Type B pancreatic cell (in vitro differentiated cells): Measurements from ENCODE around the gene EIPR1. TPM values are rescaled to one million over a fixed set of nuclear protein-coding genes. Genes with fewer than 3 reads are reported as not detected.

Source experiments
- DNase-seq: peaks from one replicate; pipeline ENCODE4 v3.0.0; 2021; ENCODE audit warnings: mixed read lengths; ENCODE audit not compliant: unreplicated experiment; ENCODE audit errors: extremely low spot score
- H3K27ac Mint-ChIP-seq: 2 replicates; pipeline ENCODE4 v1.8.0; 2021; ENCODE audit warnings: mild to moderate bottlenecking, mixed read lengths
- H3K27me3 Mint-ChIP-seq: 2 replicates; pipeline ENCODE4 v1.8.0; 2021; ENCODE audit warnings: mixed read lengths
- H3K36me3 Mint-ChIP-seq: 2 replicates; pipeline ENCODE4 v1.8.0; 2021; ENCODE audit warnings: mixed read lengths
- H3K4me1 Mint-ChIP-seq: one replicate; pipeline ENCODE4 v1.8.0; 2021; ENCODE audit warnings: mixed read lengths; ENCODE audit not compliant: unreplicated experiment
- H3K4me3 Mint-ChIP-seq: 2 replicates; pipeline ENCODE4 v1.8.0; 2021; ENCODE audit warnings: mild to moderate bottlenecking, mixed read lengths
- H3K9me3 Mint-ChIP-seq: 2 replicates; pipeline ENCODE4 v1.8.0; 2021; ENCODE audit warnings: mixed read lengths
- total RNA-seq: library from RNA; stranded (reverse); gene quantifications from 2 replicates; pipeline ENCODE4 v1.2.1, GENCODE V29; 2021; ENCODE audit warnings: low replicate concordance
- TF ChIP-seq, protein P1 (sequence below): fragments of 200-600 bp; sonication (generic); conservative IDR thresholded peaks from 2 replicates; pipeline ENCODE4 v1.5.0; 2021; ENCODE audit warnings: antibody characterized with exemption, mild to moderate bottlenecking

The EIPR1 gene
- total RNA-seq, 1 donor from 2014 or later, result 24.9 TPM

DNA sequence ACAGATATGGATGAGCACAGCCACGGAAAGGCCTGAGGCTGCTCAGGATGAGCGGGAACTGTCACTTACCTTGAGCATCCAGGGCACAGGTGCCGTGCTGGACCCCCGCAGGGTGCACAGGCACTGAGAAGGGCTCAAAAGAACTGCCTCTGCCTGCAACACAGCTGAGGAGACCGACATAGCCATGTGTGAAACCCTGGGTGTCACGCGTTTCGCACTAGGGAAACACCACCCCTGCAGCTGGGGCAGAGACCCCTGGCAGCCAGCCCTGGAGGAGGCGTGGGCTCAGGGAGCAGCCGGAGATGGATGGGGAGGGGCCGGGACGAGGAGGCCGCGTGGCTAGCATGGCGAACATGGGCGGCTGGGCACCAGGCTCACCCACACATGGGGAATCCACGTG, 228.9 kb downstream of the EIPR1 start:
- TF ChIP-seq, protein P1, sequence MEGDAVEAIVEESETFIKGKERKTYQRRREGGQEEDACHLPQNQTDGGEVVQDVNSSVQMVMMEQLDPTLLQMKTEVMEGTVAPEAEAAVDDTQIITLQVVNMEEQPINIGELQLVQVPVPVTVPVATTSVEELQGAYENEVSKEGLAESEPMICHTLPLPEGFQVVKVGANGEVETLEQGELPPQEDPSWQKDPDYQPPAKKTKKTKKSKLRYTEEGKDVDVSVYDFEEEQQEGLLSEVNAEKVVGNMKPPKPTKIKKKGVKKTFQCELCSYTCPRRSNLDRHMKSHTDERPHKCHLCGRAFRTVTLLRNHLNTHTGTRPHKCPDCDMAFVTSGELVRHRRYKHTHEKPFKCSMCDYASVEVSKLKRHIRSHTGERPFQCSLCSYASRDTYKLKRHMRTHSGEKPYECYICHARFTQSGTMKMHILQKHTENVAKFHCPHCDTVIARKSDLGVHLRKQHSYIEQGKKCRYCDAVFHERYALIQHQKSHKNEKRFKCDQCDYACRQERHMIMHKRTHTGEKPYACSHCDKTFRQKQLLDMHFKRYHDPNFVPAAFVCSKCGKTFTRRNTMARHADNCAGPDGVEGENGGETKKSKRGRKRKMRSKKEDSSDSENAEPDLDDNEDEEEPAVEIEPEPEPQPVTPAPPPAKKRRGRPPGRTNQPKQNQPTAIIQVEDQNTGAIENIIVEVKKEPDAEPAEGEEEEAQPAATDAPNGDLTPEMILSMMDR, result no peak
- H3K36me3 Mint-ChIP-seq, result peaks cover 17% of the 10 kb centered on the region
- peaks cover 13% of the 10 kb centered on the region for H3K9me3 Mint-ChIP-seq
- no peak overlapping the region for H3K4me3 Mint-ChIP-seq
- no peak for DNase-seq
- H3K4me1 Mint-ChIP-seq, result peaks cover 16% of the 10 kb centered on the region
- no peak overlapping the region for H3K27ac Mint-ChIP-seq
- peaks cover 3% of the 10 kb centered on the region for H3K27me3 Mint-ChIP-seq

DNA sequence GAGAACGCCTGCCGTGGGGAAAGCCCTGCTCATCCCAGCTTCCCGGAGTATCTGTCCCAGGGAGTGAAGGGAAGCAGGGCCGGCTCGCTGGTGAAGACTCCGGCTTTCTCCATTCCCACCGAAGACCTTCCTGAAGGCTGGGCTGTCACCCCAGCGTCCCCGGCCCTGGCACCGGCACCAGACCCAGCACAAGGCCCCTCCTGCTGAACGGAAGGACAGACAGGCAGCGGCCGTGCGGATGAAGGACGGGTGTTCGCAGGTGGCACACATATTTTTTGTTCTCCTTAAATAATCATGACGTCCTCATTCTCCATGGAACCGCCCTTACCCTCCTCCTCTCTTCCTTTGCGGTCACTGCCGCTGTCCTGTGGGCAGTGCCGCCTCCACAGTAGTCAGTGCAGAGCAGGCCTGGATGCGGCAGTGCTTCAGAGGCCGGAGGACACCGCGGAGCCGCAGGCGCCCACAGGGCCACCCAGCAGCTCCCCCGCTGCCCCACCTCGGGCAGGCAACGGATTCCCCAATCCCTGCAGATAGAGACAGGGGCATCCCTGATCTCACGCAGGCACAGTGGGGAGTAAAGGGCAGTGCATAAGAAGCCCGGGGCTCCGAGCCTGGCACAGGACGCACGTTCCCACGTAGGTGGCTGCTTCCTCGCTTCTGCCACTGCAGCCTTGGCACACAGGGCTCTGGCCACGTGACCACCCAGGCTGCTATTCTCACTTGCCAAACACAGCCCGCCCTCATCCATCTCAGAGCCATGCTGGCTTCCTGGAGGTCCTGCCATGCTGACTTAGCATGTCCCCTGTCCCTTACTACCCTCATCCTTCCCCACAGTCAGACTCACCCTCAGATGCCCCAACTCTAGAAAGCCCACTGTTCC, 229.7 kb downstream of the EIPR1 start:
- H3K36me3 Mint-ChIP-seq, result peaks cover 17% of the 10 kb centered on the region

GRCh38 chr2:3146772-3147650, 230.6 kb downstream of the EIPR1 start:
- no peak overlapping the region for H3K4me3 Mint-ChIP-seq
- no peak for DNase-seq
- TF ChIP-seq, protein P1, result no peak
- H3K27ac Mint-ChIP-seq, result no peak overlapping the region
- H3K9me3 Mint-ChIP-seq, result peaks cover 6% of the 10 kb centered on the region
- H3K27me3 Mint-ChIP-seq, result peaks cover 3% of the 10 kb centered on the region
- peaks cover 13% of the 10 kb centered on the region for H3K36me3 Mint-ChIP-seq
- H3K4me1 Mint-ChIP-seq, result peaks cover 23% of the 10 kb centered on the region

More for the DNA sequence above, 229.7 kb downstream of the EIPR1 start:
- Mint-ChIP-seq H3K4me3 (no peak overlapping the region), H3K27ac (no peak overlapping the region), H3K4me1 (peaks cover 23% of the 10 kb centered on the region), H3K27me3 (peaks cover 3% of the 10 kb centered on the region), H3K9me3 (peaks cover 13% of the 10 kb centered on the region)
- TF ChIP-seq, protein P1, result no peak
- no peak for DNase-seq

DNA sequence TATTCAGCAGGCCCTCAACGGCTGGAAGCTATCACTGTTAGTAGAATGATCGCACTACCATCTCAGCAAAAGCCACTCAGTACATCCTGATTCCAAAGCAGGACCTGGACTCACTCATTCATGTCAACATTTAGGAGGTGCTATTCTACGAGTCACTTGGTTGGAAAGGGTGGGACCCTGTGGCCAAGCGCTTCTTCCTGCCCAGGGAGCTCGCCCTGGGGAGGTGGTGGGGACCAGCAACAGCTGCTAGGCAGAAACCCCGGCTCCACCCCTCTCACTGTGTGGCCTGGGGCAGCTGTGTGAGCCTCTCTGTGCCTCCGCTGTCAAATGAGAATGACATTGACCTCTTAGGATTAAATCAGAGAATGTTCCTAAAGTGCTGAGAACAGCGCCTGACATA, 231.4 kb downstream of the EIPR1 start:
- Mint-ChIP-seq H3K27me3 (peaks cover 3% of the 10 kb centered on the region), H3K36me3 (peaks cover 5% of the 10 kb centered on the region), H3K4me1 (peaks cover 23% of the 10 kb centered on the region), H3K9me3 (no peaks in the 10 kb centered on the region), H3K27ac (no peak overlapping the region), H3K4me3 (no peak overlapping the region)
- no peak for DNase-seq
- TF ChIP-seq, protein P1, result no peak

DNA sequence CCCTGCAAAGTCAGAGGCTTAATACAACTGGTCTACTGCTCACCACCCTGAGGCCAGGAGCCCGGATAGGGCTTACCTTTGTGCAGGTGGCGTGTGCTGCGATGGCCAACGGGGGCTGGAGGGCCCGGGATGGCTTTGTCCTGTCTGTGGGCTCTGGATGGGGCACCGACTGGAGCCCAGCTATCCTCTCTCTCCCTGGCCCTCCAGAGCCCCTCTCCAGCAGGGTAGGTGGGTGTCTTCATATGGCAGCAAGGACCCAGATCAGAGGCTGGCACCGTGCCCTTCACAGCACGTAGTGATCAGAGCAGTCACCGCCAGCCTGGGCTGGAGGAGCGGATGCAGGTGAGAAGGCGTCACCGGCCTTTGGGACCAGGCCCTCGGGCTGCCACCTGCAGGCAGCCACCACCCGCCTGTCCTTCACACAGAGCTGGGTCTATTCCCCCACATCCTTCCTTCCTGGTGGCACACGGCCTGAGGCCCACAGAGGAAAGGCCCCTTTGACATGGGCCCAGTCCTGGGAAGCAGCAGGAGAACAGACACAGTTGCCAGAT, 232.1 kb downstream of the EIPR1 start:
- H3K27me3 Mint-ChIP-seq, result peaks cover 3% of the 10 kb centered on the region
- no peak for DNase-seq
- TF ChIP-seq, protein P1, result no peak

More for the DNA sequence above, 232.1 kb downstream of the EIPR1 start:
- Mint-ChIP-seq H3K9me3 (no peaks in the 10 kb centered on the region), H3K27ac (no peak overlapping the region), H3K4me1 (peaks cover 23% of the 10 kb centered on the region), H3K36me3 (no peaks in the 10 kb centered on the region), H3K4me3 (no peak overlapping the region)
